Bronchial epithelial cell (primary cell): ENCODE measurements around the gene IFI44. TPM values are rescaled to one million over a fixed set of nuclear protein-coding genes. Genes with fewer than 3 reads are reported as not detected.

Experiments used
- DNase-seq: peaks from one replicate; pipeline ENCODE4 v3.0.0-alpha.2; 2010; ENCODE audit warnings: low read depth
- FAIRE-seq: peaks from 2 replicates; lab custom pipeline; 2011; peaks lifted over from hg19 to GRCh38; lab: Jason Lieb, UNC
- H3K27me3 ChIP-seq: 2 replicates; pipeline ENCODE4 v1.5.1; 2011; ENCODE audit warnings: low read length; ENCODE audit not compliant: control insufficient read depth, insufficient read depth
- H3K36me3 ChIP-seq: 2 replicates; pipeline ENCODE4 v1.5.1; 2011; ENCODE audit warnings: low read length; ENCODE audit not compliant: control insufficient read depth, insufficient read depth
- H3K4me3 ChIP-seq: 2 replicates; pipeline ENCODE4 v1.5.1; 2011; ENCODE audit warnings: mild to moderate bottlenecking, low read depth, low read length, control low read depth
- total RNA-seq: library from RNA; depleted of rRNA; stranded (reverse); fragments of >200 nt; gene quantifications from 2 replicates; pipeline ENCODE4 v1.2.1, GENCODE V29; 2014
- TF ChIP-seq, protein P1 (sequence below): IDR thresholded peaks from 2 replicates; pipeline ENCODE4 v1.5.1; 2011; ENCODE audit warnings: mild to moderate bottlenecking, moderate library complexity, low read length, control low read depth, inconsistent platforms; ENCODE audit not compliant: insufficient read depth, severe bottlenecking

IFI44 gene
- total RNA-seq, 1 donor from 2014 or later: 0.26 TPM

GRCh38 chr1:78676993-78677392 lies 27.4 kb downstream of the IFI44 start:
- DNase-seq (no peak), FAIRE-seq (no peak)
- Histone ChIP-seq H3K4me3 (no peak overlapping the region), H3K36me3 (no peaks in the 10 kb centered on the region), H3K27me3 (no peaks in the 10 kb centered on the region)
- TF ChIP-seq, protein P1, sequence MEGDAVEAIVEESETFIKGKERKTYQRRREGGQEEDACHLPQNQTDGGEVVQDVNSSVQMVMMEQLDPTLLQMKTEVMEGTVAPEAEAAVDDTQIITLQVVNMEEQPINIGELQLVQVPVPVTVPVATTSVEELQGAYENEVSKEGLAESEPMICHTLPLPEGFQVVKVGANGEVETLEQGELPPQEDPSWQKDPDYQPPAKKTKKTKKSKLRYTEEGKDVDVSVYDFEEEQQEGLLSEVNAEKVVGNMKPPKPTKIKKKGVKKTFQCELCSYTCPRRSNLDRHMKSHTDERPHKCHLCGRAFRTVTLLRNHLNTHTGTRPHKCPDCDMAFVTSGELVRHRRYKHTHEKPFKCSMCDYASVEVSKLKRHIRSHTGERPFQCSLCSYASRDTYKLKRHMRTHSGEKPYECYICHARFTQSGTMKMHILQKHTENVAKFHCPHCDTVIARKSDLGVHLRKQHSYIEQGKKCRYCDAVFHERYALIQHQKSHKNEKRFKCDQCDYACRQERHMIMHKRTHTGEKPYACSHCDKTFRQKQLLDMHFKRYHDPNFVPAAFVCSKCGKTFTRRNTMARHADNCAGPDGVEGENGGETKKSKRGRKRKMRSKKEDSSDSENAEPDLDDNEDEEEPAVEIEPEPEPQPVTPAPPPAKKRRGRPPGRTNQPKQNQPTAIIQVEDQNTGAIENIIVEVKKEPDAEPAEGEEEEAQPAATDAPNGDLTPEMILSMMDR: no peak

DNA sequence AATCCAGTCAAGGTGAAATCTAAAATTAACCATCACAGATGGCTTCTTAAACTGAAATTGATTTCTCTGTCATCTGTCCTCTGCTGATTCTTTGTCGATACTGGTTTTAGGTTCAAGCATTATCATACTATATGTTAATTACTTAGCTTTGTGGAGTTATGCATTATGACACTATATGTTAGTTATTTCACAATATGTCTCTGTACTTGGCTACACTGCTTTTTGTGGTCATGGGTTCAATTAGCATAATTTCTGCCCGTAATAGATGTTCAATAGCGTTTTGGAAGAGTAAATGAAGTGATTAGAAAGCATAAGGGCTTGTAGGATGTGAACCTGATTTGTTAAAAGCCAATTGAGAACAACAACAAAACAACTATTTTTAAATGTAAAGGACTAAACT lies 28.2 kb downstream of the IFI44 start:
- Histone ChIP-seq H3K27me3 (no peaks in the 10 kb centered on the region), H3K4me3 (no peak overlapping the region), H3K36me3 (no peaks in the 10 kb centered on the region)
- DNase-seq (no peak), FAIRE-seq (no peak)
- TF ChIP-seq, protein P1: no peak

DNA sequence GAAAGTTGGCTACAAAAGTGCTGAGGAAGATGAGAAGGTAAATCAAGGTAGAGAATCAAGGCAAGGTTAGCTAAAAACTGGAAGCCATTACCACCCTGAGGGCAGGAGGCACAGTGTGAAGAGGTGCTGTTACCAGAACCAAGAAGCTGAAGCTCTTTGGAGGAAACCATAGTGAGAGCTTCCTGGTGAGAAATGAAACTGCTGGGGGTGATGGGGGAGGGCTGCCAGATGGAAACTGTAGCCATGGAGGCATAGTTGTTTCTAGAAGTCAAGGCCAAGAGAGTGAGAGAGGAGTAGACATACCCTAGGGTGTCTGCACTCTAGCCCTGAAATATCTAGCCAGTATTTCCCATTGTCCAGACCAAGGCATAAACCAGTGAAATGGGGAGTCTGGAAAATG lies 28.7 kb downstream of the IFI44 start:
- FAIRE-seq (no peak), DNase-seq (no peak)
- H3K27me3 ChIP-seq: no peaks in the 10 kb centered on the region
- TF ChIP-seq, protein P1: no peak
- H3K4me3 ChIP-seq: no peak overlapping the region
- H3K36me3 ChIP-seq: no peaks in the 10 kb centered on the region

DNA sequence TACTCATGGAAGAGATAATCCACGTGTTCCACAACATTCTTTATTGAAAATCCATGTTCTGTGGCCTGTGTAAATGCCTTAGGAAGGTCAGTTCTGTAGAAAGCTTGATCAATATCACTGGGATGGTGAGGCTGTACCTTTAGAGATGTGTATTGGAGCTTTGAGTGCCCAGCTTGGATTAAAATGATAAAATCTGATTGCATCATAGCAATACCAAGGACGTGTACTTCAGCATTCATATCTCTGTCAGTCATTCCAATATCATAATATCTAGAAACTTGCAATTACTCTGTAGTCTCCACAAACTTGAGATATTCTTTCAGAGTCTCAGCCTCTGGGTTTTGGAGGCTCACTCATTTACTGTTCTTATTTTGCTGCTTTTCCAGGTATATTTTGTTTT lies 31.6 kb downstream of the IFI44 start:
- no peak for DNase-seq

DNA sequence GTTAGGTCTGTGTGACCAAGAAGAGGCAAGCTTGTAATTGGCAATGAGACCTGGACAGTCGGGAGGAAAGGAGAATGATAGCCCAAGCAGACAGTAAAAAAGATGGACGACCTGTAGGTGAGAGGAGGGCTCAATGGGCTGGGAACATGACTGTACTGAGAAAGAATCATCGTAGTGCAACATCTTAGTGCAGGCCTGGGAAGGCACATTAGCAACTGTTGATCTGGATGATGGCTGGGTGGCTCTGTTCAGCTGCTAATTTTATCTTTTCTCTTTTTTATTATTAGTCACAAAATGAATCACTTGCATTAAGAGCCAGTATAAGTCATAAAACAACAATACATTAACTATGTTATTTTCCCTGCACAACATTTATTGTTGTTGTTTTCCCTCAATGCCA lies 32.9 kb downstream of the IFI44 start:
- FAIRE-seq (no peak), DNase-seq (no peak)
- no peak overlapping the region for H3K4me3 ChIP-seq
- TF ChIP-seq, protein P1: no peak
- no peaks in the 10 kb centered on the region for H3K27me3 ChIP-seq
- H3K36me3 ChIP-seq: no peaks in the 10 kb centered on the region

More for the DNA sequence above, 31.6 kb downstream of the IFI44 start:
- H3K36me3 ChIP-seq: no peaks in the 10 kb centered on the region
- no peak overlapping the region for H3K4me3 ChIP-seq
- no peak for FAIRE-seq
- H3K27me3 ChIP-seq: no peaks in the 10 kb centered on the region
- TF ChIP-seq, protein P1: no peak

GRCh38 chr1:78683079-78683478 lies 33.4 kb downstream of the IFI44 start:
- no peak for DNase-seq
- FAIRE-seq: no peak
- Histone ChIP-seq H3K27me3 (no peaks in the 10 kb centered on the region), H3K4me3 (no peak overlapping the region), H3K36me3 (no peaks in the 10 kb centered on the region)
- TF ChIP-seq, protein P1: no peak
